Osteoblast (primary cell): Measurements from ENCODE around the gene NEK2. TPM values are rescaled to one million over a fixed set of nuclear protein-coding genes. Genes with fewer than 3 reads are reported as not detected.
A peak's percentile ranks its signal among the peaks of the same experiment; 100 is the strongest.

Experiments used
- DNase-seq: peaks from one replicate; pipeline ENCODE4 v3.0.0; 2011; ENCODE audit warnings: low spot score, mixed read lengths; ENCODE audit not compliant: insufficient read length; ENCODE audit errors: missing footprints
- H2AFZ ChIP-seq: 2 replicates; pipeline ENCODE4 v1.6.0; 2011; ENCODE audit warnings: mild to moderate bottlenecking, low read length
- H3K27ac ChIP-seq: 2 replicates; pipeline ENCODE4 v1.5.1; 2011; ENCODE audit warnings: mild to moderate bottlenecking, low read depth, low read length, moderate library complexity
- H3K27me3 ChIP-seq: 2 replicates; pipeline ENCODE4 v1.6.0; 2012; ENCODE audit warnings: mild to moderate bottlenecking, control low read depth, inconsistent platforms, low read length, moderate library complexity; ENCODE audit not compliant: insufficient read depth
- H3K36me3 ChIP-seq: 2 replicates; pipeline ENCODE4 v1.5.1; 2011; ENCODE audit warnings: mild to moderate bottlenecking, low read length, control low read depth, moderate library complexity; ENCODE audit not compliant: insufficient read depth
- H3K4me1 ChIP-seq: 2 replicates; pipeline ENCODE4 v1.5.1; 2011; ENCODE audit warnings: mild to moderate bottlenecking, low read length, control low read depth, moderate library complexity; ENCODE audit not compliant: insufficient read depth
- H3K4me2 ChIP-seq: 2 replicates; pipeline ENCODE4 v1.6.0; 2011; ENCODE audit warnings: mild to moderate bottlenecking, low read length; ENCODE audit not compliant: insufficient read depth
- H3K4me3 ChIP-seq: fragments of 200-600 bp; sonication (generic); 3 replicates; pipeline ENCODE4 v1.5.1; 2012; ENCODE audit warnings: mild to moderate bottlenecking, low read length, inconsistent platforms; ENCODE audit not compliant: insufficient read depth
- H3K79me2 ChIP-seq: 2 replicates; pipeline ENCODE4 v1.6.0; 2012; ENCODE audit warnings: mild to moderate bottlenecking, low read length, control low read depth, inconsistent platforms; ENCODE audit not compliant: insufficient read depth
- H3K9me3 ChIP-seq: 2 replicates; pipeline ENCODE4 v1.5.1; 2011; ENCODE audit warnings: low read depth, low read length, control low read depth
- H4K20me1 ChIP-seq: 2 replicates; pipeline ENCODE4 v1.6.0; 2012; ENCODE audit warnings: mild to moderate bottlenecking, low read length, control low read depth; ENCODE audit not compliant: insufficient read depth
- total RNA-seq: library from RNA; depleted of rRNA; stranded (reverse); fragments of >200 nt; gene quantifications from 2 replicates; pipeline ENCODE4 v1.2.3, GENCODE V29; 2012
- TF ChIP-seq, protein P1 (sequence below): IDR thresholded peaks from 2 replicates; pipeline ENCODE4 v1.5.1; 2011; ENCODE audit warnings: mild to moderate bottlenecking, low read depth, low read length, moderate library complexity; ENCODE audit errors: extremely low read depth

Gene NEK2
- total RNA-seq, 1 donor = 1.4 TPM

GRCh38 chr1:211632808-211633523, 42.5 kb downstream of the NEK2 start:
- H3K4me3 ChIP-seq = no peak overlapping the region
- H4K20me1 ChIP-seq = no peaks in the 10 kb centered on the region
- H3K36me3 ChIP-seq = no peaks in the 10 kb centered on the region
- peak; percentile 94 for DNase-seq
- H3K4me2 ChIP-seq = peak overlapping the region; percentile 45
- H3K79me2 ChIP-seq = no peaks in the 10 kb centered on the region
- H3K27me3 ChIP-seq = no peaks in the 10 kb centered on the region
- peaks cover 38% of the 10 kb centered on the region for H3K4me1 ChIP-seq
- peak overlapping the region; percentile 74 for H2AFZ ChIP-seq
- H3K9me3 ChIP-seq = no peaks in the 10 kb centered on the region
- peak overlapping the region; percentile 94 for H3K27ac ChIP-seq
- TF ChIP-seq, protein P1, sequence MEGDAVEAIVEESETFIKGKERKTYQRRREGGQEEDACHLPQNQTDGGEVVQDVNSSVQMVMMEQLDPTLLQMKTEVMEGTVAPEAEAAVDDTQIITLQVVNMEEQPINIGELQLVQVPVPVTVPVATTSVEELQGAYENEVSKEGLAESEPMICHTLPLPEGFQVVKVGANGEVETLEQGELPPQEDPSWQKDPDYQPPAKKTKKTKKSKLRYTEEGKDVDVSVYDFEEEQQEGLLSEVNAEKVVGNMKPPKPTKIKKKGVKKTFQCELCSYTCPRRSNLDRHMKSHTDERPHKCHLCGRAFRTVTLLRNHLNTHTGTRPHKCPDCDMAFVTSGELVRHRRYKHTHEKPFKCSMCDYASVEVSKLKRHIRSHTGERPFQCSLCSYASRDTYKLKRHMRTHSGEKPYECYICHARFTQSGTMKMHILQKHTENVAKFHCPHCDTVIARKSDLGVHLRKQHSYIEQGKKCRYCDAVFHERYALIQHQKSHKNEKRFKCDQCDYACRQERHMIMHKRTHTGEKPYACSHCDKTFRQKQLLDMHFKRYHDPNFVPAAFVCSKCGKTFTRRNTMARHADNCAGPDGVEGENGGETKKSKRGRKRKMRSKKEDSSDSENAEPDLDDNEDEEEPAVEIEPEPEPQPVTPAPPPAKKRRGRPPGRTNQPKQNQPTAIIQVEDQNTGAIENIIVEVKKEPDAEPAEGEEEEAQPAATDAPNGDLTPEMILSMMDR = no peak

- peak overlapping the region; percentile 74 for H2AFZ ChIP-seq
- H3K4me1 ChIP-seq = peaks cover 38% of the 10 kb centered on the region
- TF ChIP-seq, protein P1 = no peak
- H3K9me3 ChIP-seq = no peaks in the 10 kb centered on the region
- no peaks in the 10 kb centered on the region for H3K79me2 ChIP-seq
- DNase-seq = peak; percentile 63
- H3K27ac ChIP-seq = peak overlapping the region; percentile 94
- H4K20me1 ChIP-seq = no peaks in the 10 kb centered on the region
- H3K4me3 ChIP-seq = no peak overlapping the region
- H3K27me3 ChIP-seq = no peaks in the 10 kb centered on the region
- H3K36me3 ChIP-seq = no peaks in the 10 kb centered on the region
- peak overlapping the region; percentile 45 for H3K4me2 ChIP-seq
Measured at GRCh38 chr1:211632117-211632807, 43.2 kb downstream of the NEK2 start.

DNA sequence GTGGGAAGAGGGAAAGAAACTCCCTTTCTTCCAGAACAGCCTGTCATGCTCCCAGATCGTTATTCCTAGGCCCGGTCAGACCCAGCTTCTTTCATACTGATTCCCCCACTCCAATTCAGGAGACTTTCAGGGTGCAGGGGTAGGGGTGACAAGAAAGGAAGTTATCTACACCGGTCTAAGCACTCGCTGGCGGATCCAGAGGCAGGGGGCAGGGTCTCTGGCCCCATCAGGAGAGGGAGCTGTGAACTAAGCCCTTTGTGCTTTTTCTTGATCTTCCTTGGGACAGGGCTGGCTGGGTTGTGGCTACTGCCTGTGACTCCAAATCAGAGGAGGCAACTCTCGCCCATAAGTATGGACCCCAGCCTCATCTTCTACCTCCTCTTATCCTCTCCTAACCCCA, 44.3 kb downstream of the NEK2 start:
- Histone ChIP-seq H3K4me1 (peaks cover 31% of the 10 kb centered on the region), H3K27ac (no peak overlapping the region), H3K9me3 (no peaks in the 10 kb centered on the region)

More for the DNA sequence above, 44.3 kb downstream of the NEK2 start:
- H4K20me1 ChIP-seq = no peaks in the 10 kb centered on the region
- H3K36me3 ChIP-seq = no peaks in the 10 kb centered on the region
- H3K4me3 ChIP-seq = no peak overlapping the region
- no peaks in the 10 kb centered on the region for H3K27me3 ChIP-seq
- peak; percentile 19 for DNase-seq
- H2AFZ ChIP-seq = no peak overlapping the region
- H3K4me2 ChIP-seq = no peak overlapping the region
- no peaks in the 10 kb centered on the region for H3K79me2 ChIP-seq
- TF ChIP-seq, protein P1 = no peak
